ENCODE measurements around the gene KIF20A.

DNA sequence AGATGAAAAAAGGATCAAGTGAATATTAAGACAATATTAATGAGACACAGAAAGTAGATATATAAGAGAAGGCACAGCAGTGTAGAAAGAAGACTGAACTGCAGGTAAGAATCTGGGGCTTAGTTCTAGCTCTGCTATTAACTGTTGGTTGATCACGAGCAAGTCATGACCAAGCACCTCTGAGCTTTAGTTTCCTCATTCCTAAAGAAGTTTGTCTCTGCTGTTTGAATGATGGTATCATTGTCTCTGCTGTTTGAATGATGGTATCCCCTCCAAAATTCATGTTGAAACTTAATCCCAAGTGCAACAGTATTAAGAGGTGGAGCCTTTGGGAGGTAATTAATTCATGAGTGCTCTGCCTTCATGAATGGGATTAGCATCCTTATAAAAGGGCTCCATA is 37.2 kb upstream of the KIF20A start:
- TF ChIP-seq, protein P1, sequence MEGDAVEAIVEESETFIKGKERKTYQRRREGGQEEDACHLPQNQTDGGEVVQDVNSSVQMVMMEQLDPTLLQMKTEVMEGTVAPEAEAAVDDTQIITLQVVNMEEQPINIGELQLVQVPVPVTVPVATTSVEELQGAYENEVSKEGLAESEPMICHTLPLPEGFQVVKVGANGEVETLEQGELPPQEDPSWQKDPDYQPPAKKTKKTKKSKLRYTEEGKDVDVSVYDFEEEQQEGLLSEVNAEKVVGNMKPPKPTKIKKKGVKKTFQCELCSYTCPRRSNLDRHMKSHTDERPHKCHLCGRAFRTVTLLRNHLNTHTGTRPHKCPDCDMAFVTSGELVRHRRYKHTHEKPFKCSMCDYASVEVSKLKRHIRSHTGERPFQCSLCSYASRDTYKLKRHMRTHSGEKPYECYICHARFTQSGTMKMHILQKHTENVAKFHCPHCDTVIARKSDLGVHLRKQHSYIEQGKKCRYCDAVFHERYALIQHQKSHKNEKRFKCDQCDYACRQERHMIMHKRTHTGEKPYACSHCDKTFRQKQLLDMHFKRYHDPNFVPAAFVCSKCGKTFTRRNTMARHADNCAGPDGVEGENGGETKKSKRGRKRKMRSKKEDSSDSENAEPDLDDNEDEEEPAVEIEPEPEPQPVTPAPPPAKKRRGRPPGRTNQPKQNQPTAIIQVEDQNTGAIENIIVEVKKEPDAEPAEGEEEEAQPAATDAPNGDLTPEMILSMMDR (IDR thresholded peaks at IDR 0.05) = no peak
- no peak for TF ChIP-seq POLR2A (IDR thresholded peaks at IDR 0.05)

All from ovary (tissue), 3 donors.